ENCODE data around the gene KCTD4. TPM values are rescaled to one million over a fixed set of nuclear protein-coding genes. Genes with fewer than 3 reads are reported as not detected.
"Not testable (repeated sequence)": the region's sequence is repeated elsewhere in the genome, so short reads cannot be mapped to it uniquely, and the experiment has no call there.

KCTD4 gene
- total and polyA plus RNA-seq, 9 donors = not detected

GRCh38 chr13:45191874-45192273, 9.0 kb downstream of the KCTD4 start:
- intact Hi-C loops (cut with DNase I) = loop anchor here in 1 of 4 donors (10.0 kb wide), 1 partner anchor 83 kb away; no protein-coding TSS in a partner anchor
- Histone ChIP-seq H3K4me3 (no peak overlapping the region), H3K4me1 (ENCODE audit: insufficient read depth) (peaks cover 2% of the 10 kb centered on the region), H3K27me3 (no peaks in the 10 kb centered on the region), H3K27ac (no peak overlapping the region), H3K9me3 (no peaks in the 10 kb centered on the region), H3K36me3 (no peaks in the 10 kb centered on the region)
- WGBS, 3 donors = 46 to 84% (median 82%) methylated on average over 1 of the region's 1 CpG
- TF ChIP-seq CTCF (IDR thresholded peaks at IDR 0.05) (no peak), EP300 (IDR thresholded peaks at IDR 0.05) (no peak), POLR2A (IDR thresholded peaks at IDR 0.05) (no peak)
- DNase-seq = no peak

- H3K27ac ChIP-seq; H3K4me1 ChIP-seq (ENCODE audit: insufficient read depth); H3K4me3 ChIP-seq; H3K9me3 ChIP-seq; H3K27me3 ChIP-seq; DNase-seq; H3K36me3 ChIP-seq; intact Hi-C loops (cut with DNase I): not testable (repeated sequence)
Observed at GRCh38 chr13:45189511-45189910, 11.3 kb downstream of the KCTD4 start.

- H3K4me3 ChIP-seq; intact Hi-C loops (cut with DNase I): not testable (repeated sequence)
- 97 to 99% (median 98%) methylated on average over 4 of the region's 4 CpGs for WGBS, 3 donors
Observed at GRCh38 chr13:45189077-45189476, 11.8 kb downstream of the KCTD4 start.

GRCh38 chr13:45185286-45185685, 15.6 kb downstream of the KCTD4 start:
- Histone ChIP-seq H3K9me3 (no peaks in the 10 kb centered on the region), H3K27me3 (no peaks in the 10 kb centered on the region), H3K36me3 (no peaks in the 10 kb centered on the region), H3K4me1 (ENCODE audit: insufficient read depth) (no peaks in the 10 kb centered on the region), H3K4me3 (no peak overlapping the region), H3K27ac (no peak overlapping the region)
- no peak for DNase-seq
- WGBS, 3 donors = 78 to 90% (median 85%) methylated on average over 2 of the region's 2 CpGs
- intact Hi-C loops (cut with DNase I) = no loop called here
- no peak for TF ChIP-seq CTCF (IDR thresholded peaks at IDR 0.05)
- TF ChIP-seq POLR2A (IDR thresholded peaks at IDR 0.05) = no peak
- TF ChIP-seq EP300 (IDR thresholded peaks at IDR 0.05) = no peak

More at GRCh38 chr13:45189077-45189476, 11.8 kb downstream of the KCTD4 start:
- H3K4me1 ChIP-seq (ENCODE audit: insufficient read depth); H3K27me3 ChIP-seq; H3K27ac ChIP-seq; H3K9me3 ChIP-seq; H3K36me3 ChIP-seq; DNase-seq: not testable (repeated sequence)

- H3K27ac ChIP-seq = no peak overlapping the region
- H3K9me3 ChIP-seq = no peaks in the 10 kb centered on the region
- intact Hi-C loops (cut with DNase I) = no loop called here
- no peaks in the 10 kb centered on the region for H3K27me3 ChIP-seq
- no peaks in the 10 kb centered on the region for H3K4me1 ChIP-seq (ENCODE audit: insufficient read depth)
- no peak for TF ChIP-seq EP300 (IDR thresholded peaks at IDR 0.05)
- no peak for TF ChIP-seq CTCF (IDR thresholded peaks at IDR 0.05)
- TF ChIP-seq POLR2A (IDR thresholded peaks at IDR 0.05) = no peak
- 95 to 98% (median 97%) methylated on average over 5 of the region's 5 CpGs for WGBS, 3 donors
- no peak for DNase-seq
- no peaks in the 10 kb centered on the region for H3K36me3 ChIP-seq
- H3K4me3 ChIP-seq = no peak overlapping the region
Observed at GRCh38 chr13:45184693-45185092, 16.2 kb downstream of the KCTD4 start.
